NCI-H2196 (cell line): ENCODE data around the gene DLGAP4.

Source experiments
- DNase-seq: peaks from one replicate; lab custom pipeline; 2025; ENCODE audit not compliant: unreplicated experiment; lab: John Stamatoyannopoulos, UW

DLGAP4 gene

GRCh38 chr20:36441027-36441414, 134.9 kb downstream of the DLGAP4 start:
- no peak for DNase-seq

- no peak for DNase-seq
These were observed 135.3 kb downstream of the DLGAP4 start for GRCh38 chr20:36441416-36441815.

GRCh38 chr20:36445847-36446246, 139.7 kb downstream of the DLGAP4 start:
- DNase-seq = no peak

- DNase-seq = no peak
These were observed 140.4 kb downstream of the DLGAP4 start for GRCh38 chr20:36446557-36446956.

- DNase-seq = no peak
These were observed 141.0 kb downstream of the DLGAP4 start for GRCh38 chr20:36447101-36447500.

- DNase-seq = no peak
These were observed 143.5 kb downstream of the DLGAP4 start for GRCh38 chr20:36449663-36450062.

GRCh38 chr20:36454332-36454697, 148.2 kb downstream of the DLGAP4 start:
- DNase-seq = no peak

GRCh38 chr20:36454698-36455427, 148.7 kb downstream of the DLGAP4 start:
- DNase-seq = no peak

GRCh38 chr20:36455972-36456625, 150.0 kb downstream of the DLGAP4 start:
- DNase-seq = no peak

GRCh38 chr20:36460648-36461599, 154.8 kb downstream of the DLGAP4 start:
- DNase-seq = peak; percentile 99

GRCh38 chr20:36461600-36462439, 155.7 kb downstream of the DLGAP4 start:
- no peak for DNase-seq

GRCh38 chr20:36462440-36463211, 156.5 kb downstream of the DLGAP4 start:
- no peak for DNase-seq

GRCh38 chr20:36463212-36464061, 157.3 kb downstream of the DLGAP4 start:
- DNase-seq = no peak

- DNase-seq = peak; percentile 51
These were observed 159.3 kb downstream of the DLGAP4 start for GRCh38 chr20:36465109-36466080.

GRCh38 chr20:36466089-36466488, 159.9 kb downstream of the DLGAP4 start:
- DNase-seq = no peak

- DNase-seq = peak; percentile 83
These were observed 161.2 kb downstream of the DLGAP4 start for GRCh38 chr20:36467076-36467999.
